ENCODE measurements around the gene TLR9.

The TLR9 gene

DNA sequence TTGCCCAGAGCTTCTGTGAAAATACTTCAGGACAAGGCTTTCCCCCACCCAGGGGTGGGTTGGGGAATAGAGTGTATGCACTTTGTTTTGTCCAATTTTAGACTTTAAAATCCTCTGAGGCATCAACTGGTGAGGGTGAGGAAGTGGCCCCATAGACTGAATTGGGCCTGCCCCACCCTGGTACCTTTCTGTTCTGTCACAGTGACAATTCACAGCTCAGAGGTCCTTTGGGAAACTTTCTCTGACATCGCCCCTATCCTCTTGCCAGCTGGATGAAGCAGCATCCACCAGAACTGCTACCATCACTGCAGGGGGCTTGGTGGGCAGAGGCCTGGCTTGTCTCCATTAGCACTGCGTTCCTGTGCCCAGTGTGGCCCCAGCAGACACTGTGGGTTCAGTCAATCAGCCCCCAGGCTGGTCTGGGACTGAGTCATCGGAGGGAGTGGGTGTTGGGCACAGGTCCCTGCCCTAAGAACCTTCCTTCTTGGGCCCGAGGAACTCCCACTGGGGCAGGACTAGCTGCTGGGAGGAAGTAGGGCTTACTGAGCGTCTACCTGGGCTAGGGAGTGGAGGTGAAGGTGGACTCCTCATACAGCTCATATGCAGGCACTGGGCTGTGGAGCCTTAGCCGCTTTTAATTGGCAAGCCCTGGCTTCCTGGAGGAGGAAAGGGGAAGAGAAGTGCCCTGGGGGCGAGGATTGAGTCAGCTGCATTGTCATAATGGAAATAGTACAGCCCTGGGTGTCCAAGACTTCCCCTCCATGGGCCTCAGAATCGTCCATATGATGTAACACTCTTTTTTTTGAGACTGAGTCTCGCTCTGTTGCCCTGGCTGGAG lies 18.6 kb upstream of the TLR9 start:
- no peaks in the 10 kb centered on the region for H3K9me3 ChIP-seq (ENCODE audit: insufficient read depth, low read length, severe bottlenecking)
- H4K20me1 ChIP-seq (ENCODE audit: insufficient read depth, low read length) = peaks cover 9% of the 10 kb centered on the region
- H2AFZ ChIP-seq (ENCODE audit: low read depth, low read length) = no peak overlapping the region
- no peak for ATAC-seq (ENCODE audit: insufficient read depth, low read depth)
- peaks cover 49% of the 10 kb centered on the region for H3K4me1 ChIP-seq (ENCODE audit: insufficient read depth, low read length)
- H3K27ac ChIP-seq (ENCODE audit: low read length) = no peak overlapping the region; the same call in 1 of the 2 replicates
- no peak overlapping the region for H3K4me3 ChIP-seq (ENCODE audit: low read depth in 1 of 2, low read length in 2 of 2)
- 0 out of 2 replicates have a peak overlapping the region, but pooled peaks have one; percentile 89 for H3K4me2 ChIP-seq (ENCODE audit: insufficient read depth, low read length)
- no peak overlapping the region for H3K9ac ChIP-seq (ENCODE audit: low read depth, low read length)
- no peaks in the 10 kb centered on the region for H3K27me3 ChIP-seq (ENCODE audit: insufficient read depth, low read length, poor library complexity)
- DNase-seq = no peak
- peaks cover 15% of the 10 kb centered on the region for H3K79me2 ChIP-seq (ENCODE audit: insufficient read depth, low read length)
- TF ChIP-seq, protein P1, sequence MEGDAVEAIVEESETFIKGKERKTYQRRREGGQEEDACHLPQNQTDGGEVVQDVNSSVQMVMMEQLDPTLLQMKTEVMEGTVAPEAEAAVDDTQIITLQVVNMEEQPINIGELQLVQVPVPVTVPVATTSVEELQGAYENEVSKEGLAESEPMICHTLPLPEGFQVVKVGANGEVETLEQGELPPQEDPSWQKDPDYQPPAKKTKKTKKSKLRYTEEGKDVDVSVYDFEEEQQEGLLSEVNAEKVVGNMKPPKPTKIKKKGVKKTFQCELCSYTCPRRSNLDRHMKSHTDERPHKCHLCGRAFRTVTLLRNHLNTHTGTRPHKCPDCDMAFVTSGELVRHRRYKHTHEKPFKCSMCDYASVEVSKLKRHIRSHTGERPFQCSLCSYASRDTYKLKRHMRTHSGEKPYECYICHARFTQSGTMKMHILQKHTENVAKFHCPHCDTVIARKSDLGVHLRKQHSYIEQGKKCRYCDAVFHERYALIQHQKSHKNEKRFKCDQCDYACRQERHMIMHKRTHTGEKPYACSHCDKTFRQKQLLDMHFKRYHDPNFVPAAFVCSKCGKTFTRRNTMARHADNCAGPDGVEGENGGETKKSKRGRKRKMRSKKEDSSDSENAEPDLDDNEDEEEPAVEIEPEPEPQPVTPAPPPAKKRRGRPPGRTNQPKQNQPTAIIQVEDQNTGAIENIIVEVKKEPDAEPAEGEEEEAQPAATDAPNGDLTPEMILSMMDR (IDR thresholded peaks at IDR 0.05; ENCODE audit: borderline replicate concordance, extremely low read depth, low read length, poor library complexity, severe bottlenecking) = no peak
- no peak for TF ChIP-seq EZH2 (IDR thresholded peaks at IDR 0.05; ENCODE audit: borderline replicate concordance, low read depth, low read length, severe bottlenecking)
- peaks cover 7% of the 10 kb centered on the region for H3K36me3 ChIP-seq (ENCODE audit: insufficient read depth, low read length)

DNA sequence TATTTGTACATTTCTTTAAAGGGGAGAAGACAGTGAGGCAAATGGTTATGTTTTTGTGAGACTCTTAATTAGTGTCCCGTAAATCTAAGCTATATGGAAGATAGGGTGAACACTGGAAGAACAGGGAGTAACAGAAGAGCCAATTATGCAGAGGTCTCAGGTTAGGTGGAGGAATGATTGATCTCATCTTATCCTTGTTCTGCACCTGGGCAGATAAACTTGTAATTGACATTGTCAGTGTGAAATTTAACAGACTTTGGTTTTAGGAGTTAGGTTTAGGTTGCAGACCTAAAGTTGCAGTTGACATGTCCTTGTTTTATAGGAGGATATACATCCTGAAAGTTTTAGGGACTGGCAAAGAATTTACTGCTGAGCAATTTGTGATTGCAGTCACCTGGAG lies 16.6 kb upstream of the TLR9 start:
- no peaks in the 10 kb centered on the region for H3K9me3 ChIP-seq (ENCODE audit: insufficient read depth, low read length, severe bottlenecking)
- no peak overlapping the region for H3K4me2 ChIP-seq (ENCODE audit: insufficient read depth, low read length)
- no peak for ATAC-seq (ENCODE audit: insufficient read depth, low read depth)
- H3K27ac ChIP-seq (ENCODE audit: low read length) = no peak overlapping the region
- peaks cover 60% of the 10 kb centered on the region for H3K4me1 ChIP-seq (ENCODE audit: insufficient read depth, low read length)
- no peak for DNase-seq
- peaks cover 23% of the 10 kb centered on the region for H4K20me1 ChIP-seq (ENCODE audit: insufficient read depth, low read length)
- no peaks in the 10 kb centered on the region for H3K27me3 ChIP-seq (ENCODE audit: insufficient read depth, low read length, poor library complexity)
- H3K36me3 ChIP-seq (ENCODE audit: insufficient read depth, low read length) = no peaks in the 10 kb centered on the region; the same call in 1 of the 2 replicates
- peaks cover 31% of the 10 kb centered on the region for H3K79me2 ChIP-seq (ENCODE audit: insufficient read depth, low read length)
- no peak overlapping the region for H3K4me3 ChIP-seq (ENCODE audit: low read depth in 1 of 2, low read length in 2 of 2)
- TF ChIP-seq, protein P1 (IDR thresholded peaks at IDR 0.05; ENCODE audit: borderline replicate concordance, extremely low read depth, low read length, poor library complexity, severe bottlenecking) = no peak
- TF ChIP-seq EZH2 (IDR thresholded peaks at IDR 0.05; ENCODE audit: borderline replicate concordance, low read depth, low read length, severe bottlenecking) = no peak
- no peak overlapping the region for H2AFZ ChIP-seq (ENCODE audit: low read depth, low read length)
- no peak overlapping the region for H3K9ac ChIP-seq (ENCODE audit: low read depth, low read length)

DNA sequence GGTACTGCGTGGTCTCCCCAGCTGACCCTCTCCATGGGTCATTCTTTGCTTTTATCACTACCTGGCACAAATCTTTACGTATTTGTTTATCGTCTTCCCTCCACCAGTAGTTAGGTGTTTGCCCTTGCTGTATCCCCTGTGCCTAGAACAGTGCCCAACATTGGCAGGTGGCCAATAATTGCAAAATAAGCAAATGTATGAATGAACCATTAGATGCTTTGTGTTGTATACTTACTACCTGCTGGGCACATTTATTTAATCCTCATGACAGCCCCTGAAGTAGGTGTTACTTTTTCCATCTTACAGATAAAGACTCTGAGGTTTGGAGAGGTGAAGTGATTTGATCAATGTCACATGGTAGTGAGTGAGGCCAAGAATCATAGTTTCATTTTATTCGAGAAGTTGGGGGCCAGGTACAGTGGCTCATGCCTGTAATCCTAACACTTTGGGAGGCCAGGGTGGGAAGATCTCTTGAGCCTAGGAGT lies 15.5 kb upstream of the TLR9 start:
- Histone ChIP-seq H4K20me1 (ENCODE audit: insufficient read depth, low read length) (peaks cover 16% of the 10 kb centered on the region), H3K27me3 (ENCODE audit: insufficient read depth, low read length, poor library complexity) (no peaks in the 10 kb centered on the region), H2AFZ (ENCODE audit: low read depth, low read length) (no peak overlapping the region), H3K27ac (ENCODE audit: low read length) (peak overlapping the region; percentile 86), H3K9me3 (ENCODE audit: insufficient read depth, low read length, severe bottlenecking) (no peaks in the 10 kb centered on the region), H3K9ac (ENCODE audit: low read depth, low read length) (peak overlapping the region; percentile 6; the same call in 1 of the 2 replicates), H3K36me3 (ENCODE audit: insufficient read depth, low read length) (no peaks in the 10 kb centered on the region; the same call in 1 of the 2 replicates), H3K4me3 (ENCODE audit: low read depth in 1 of 2, low read length in 2 of 2) (peak overlapping the region in 1 of 2 experiments; percentile 72; a peak in 1 of 4 replicates), H3K79me2 (ENCODE audit: insufficient read depth, low read length) (peaks cover 41% of the 10 kb centered on the region), H3K4me1 (ENCODE audit: insufficient read depth, low read length) (peaks cover 57% of the 10 kb centered on the region), H3K4me2 (ENCODE audit: insufficient read depth, low read length) (peak overlapping the region; percentile 91)
- DNase-seq (no peak), ATAC-seq (ENCODE audit: insufficient read depth, low read depth) (no peak)
- TF ChIP-seq, protein P1 (IDR thresholded peaks at IDR 0.05; ENCODE audit: borderline replicate concordance, extremely low read depth, low read length, poor library complexity, severe bottlenecking) = no peak
- TF ChIP-seq EZH2 (IDR thresholded peaks at IDR 0.05; ENCODE audit: borderline replicate concordance, low read depth, low read length, severe bottlenecking) = no peak

Data from DND-41 (cell line).